HFF-Myc (cell line): ENCODE results near the gene RIC3.

Experiments used
- DNase-seq: peaks from one replicate; pipeline ENCODE4 v3.0.0-alpha.2; 2011; ENCODE audit warnings: low read depth; ENCODE audit errors: extremely low read depth
- H3K4me3 ChIP-seq: replicated peaks from 2 replicates; pipeline ENCODE4 v1.5.1; 2011; ENCODE audit warnings: low read depth, mild to moderate bottlenecking, control low read depth, low read length
- TF ChIP-seq, protein P1 (sequence below): IDR thresholded peaks from 2 replicates; pipeline ENCODE4 v1.5.1; 2012; ENCODE audit warnings: mild to moderate bottlenecking, low read depth, low read length, control low read depth; ENCODE audit errors: missing control alignments

RIC3 gene

DNA sequence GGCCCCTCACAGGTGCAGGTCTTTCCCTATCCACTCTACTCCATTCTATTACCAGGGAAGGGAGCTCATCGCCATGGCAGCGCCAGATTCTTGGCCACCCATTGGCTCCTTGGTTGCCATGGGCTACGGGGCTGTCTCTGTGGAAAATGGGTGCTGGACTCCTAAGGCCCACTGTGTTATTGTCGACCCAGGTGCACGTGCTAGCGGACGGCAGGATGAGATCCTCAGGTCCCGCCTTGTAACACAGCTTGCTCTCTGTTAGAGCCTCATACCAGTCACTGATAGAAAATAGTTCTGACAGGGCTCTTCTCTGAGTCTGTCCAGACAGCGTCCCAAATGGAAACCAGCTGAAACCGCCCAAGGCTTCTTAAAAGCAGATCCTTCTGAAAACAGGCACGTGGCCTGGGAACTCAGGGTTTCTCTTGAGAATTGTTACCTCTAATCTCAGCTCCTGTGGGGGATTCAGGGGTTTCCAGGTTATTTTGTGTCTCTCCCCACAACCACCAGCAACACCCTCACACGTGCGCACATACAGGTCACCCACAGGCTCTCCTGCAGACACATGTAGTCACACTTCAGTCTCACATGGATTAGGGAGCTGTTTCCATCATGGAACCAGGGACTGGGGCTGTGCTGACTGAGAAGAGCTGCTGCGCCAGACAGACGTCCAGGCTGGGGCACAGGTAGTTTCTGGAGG is 86.3 kb downstream of the RIC3 start:
- peak overlapping the region; percentile 79 for H3K4me3 ChIP-seq
- TF ChIP-seq, protein P1, sequence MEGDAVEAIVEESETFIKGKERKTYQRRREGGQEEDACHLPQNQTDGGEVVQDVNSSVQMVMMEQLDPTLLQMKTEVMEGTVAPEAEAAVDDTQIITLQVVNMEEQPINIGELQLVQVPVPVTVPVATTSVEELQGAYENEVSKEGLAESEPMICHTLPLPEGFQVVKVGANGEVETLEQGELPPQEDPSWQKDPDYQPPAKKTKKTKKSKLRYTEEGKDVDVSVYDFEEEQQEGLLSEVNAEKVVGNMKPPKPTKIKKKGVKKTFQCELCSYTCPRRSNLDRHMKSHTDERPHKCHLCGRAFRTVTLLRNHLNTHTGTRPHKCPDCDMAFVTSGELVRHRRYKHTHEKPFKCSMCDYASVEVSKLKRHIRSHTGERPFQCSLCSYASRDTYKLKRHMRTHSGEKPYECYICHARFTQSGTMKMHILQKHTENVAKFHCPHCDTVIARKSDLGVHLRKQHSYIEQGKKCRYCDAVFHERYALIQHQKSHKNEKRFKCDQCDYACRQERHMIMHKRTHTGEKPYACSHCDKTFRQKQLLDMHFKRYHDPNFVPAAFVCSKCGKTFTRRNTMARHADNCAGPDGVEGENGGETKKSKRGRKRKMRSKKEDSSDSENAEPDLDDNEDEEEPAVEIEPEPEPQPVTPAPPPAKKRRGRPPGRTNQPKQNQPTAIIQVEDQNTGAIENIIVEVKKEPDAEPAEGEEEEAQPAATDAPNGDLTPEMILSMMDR = no peak
- peak; percentile 36 for DNase-seq

DNA sequence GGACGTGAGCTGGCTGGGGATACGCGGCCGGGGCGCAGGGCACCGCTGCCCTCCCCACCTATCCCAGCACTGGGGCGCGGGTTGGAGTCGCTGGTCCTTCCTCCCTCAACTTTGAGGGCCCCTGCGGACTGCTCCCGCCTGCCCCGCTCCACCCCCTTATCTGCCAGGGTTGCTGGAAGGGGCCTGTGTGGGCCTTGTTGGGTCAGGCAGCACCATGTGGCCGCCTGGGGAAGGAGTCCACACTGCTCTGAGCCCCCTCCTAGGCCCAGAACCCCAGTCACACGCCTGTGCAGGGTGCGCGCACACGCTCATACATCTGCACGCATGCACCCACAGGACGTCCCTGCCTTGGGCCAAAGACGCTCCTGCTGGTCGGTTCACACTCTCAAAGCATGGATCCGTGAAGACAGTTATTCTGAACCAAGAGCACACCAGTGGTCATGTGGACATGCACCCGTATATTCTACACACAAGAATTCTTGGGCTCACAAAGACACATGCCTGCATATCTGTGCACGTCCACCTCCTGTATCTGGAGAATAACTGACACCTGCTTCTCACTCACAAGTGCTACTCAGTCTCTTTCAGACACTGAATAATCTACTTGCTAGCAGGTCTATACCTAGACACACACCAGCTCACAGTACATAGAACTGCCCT is 87.1 kb downstream of the RIC3 start:
- TF ChIP-seq, protein P1 = no peak
- DNase-seq = no peak
- peak overlapping the region; percentile 79 for H3K4me3 ChIP-seq

DNA sequence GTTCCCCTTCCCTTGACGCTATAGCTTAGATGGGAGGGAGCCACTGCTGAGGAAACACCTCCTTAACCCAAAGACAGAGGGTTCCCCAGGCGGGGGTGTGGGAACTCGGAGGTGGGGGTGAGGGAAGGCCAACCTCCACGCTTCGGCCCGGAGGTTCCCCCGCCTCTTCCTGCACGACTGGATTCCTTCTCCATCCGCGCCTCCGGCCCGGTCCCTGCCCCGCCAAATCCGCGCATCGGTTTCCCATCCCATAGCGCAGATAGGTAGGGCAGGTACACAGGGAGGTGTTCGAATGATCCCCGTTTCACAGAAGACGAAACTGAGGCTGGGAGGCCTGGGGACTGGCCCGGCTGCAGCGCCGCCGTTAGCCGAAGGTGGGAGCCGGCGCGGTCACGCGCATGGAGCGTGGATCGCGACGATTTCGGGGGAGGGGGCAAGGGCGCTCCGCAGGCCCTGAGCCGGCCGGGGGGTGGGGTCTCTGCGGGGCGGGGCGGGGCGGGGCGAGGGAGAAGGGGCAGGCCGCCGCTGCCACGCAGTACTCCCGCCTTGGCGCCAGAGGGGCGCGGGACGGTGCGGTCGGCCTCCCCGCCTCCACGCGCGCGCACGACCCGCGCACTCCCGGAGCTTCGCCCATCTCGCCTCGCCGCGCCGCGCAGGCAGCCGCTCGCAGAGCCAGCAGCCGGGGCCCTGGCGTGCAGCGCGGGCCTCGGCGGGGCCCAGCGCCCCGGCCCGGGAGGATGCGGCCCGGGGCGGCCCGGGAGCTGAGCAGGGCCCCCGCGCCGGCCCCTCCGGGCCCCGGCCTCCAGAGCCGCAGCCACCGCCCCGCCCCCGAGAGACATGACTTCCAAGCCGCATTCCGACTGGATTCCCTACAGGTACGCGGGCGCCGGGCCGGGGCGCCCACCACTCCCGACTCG is 87.9 kb downstream of the RIC3 start, which contains the start of gene TUB:
TSS of gene TUB (plus strand) at position 538 of the 917 bp plus-strand sequence. CDS start at position 838, 300 bp downstream.
- DNase-seq = no peak
- TF ChIP-seq, protein P1 = no peak
- H3K4me3 ChIP-seq = peak within 1 kb of the TSS; percentile 79

DNA sequence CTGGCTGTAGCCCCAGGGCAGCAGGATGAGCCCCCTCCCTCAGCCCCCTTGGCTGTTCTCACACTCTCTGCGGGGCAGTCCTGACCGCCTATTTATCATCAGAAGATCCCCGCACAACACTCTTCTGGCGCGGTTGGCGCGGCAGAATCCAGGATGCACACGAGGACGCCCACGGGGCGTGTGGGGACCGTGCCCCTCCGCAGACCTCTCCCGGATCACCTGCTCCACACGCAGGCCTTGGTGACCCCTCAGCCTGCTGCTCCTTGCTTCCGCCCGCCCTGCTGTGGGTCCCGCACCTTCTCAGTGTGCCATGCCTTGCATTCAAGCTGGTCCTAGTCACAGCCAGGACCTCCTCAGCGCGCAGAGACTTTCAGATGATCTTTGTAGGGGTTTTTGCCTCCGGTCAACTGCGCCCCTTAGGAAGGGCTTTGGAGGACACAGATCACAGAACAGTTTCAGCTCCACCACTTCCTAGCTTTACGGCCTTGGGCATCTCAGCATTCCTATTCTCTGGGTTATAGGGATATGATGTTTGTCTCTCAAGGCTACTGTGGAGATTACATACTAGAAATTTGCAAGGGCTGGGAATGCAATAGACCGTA is 88.7 kb downstream of the RIC3 start:
- TF ChIP-seq, protein P1 = no peak
- peak overlapping the region; percentile 79 for H3K4me3 ChIP-seq
- no peak for DNase-seq

DNA sequence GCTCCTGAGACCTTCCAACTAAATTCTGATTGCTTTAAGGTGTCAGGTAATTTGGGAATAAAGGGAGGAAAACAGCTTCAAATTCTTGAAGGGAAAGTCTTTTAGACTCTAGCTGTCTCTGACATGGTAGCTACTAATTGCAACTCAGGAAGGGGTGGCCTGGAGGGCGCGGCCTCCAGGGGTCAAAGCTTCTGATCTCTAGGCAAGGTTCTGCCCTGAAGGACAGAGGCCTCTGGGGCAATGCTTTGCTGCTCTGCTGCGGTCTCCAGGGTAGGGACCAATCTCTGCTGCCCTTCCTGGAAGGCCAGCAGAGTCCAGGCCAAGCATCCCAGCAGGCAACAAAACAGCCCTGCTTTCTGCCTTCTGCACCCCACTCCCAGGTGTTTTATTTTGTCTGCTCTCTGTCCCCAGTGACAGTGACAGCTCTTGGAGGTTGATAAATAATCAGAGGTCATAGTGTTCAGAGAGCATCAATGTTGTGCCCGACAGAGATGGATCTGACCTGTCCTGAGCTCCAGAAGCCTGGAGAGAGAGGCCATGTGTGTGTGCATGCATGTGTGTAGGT is 89.6 kb downstream of the RIC3 start:
- TF ChIP-seq, protein P1 = no peak
- H3K4me3 ChIP-seq = no peak overlapping the region

More for the DNA sequence above, 89.6 kb downstream of the RIC3 start:
- no peak for DNase-seq
